GM12878 (cell line): Measurements from ENCODE around the gene PREP. TPM values are rescaled to one million over a fixed set of nuclear protein-coding genes. Genes with fewer than 3 reads are reported as not detected.

ENCODE experiments used
- ATAC-seq: fragments of 200-7000 bp; cut with Tn5 transposase; 3 replicates; pipeline ENCODE4 v1.9.1; 2020; ENCODE audit warnings: mild to moderate bottlenecking, moderate library complexity
- BruUV-seq: library from RNA; stranded (reverse); fragments of 400-500 nt; replicated peaks from 2 replicates; lab custom pipeline; 2021; lab: Mats Ljungman, UMichigan
- CTCF ChIA-PET: fragments of 300-600 bp; sonication (Branson Sonifier 250); formaldehyde crosslinking; extraction: SDS; loops from one replicate; lab custom pipeline; 2021; ENCODE audit warnings: inconsistent platforms; lab: Yijun Ruan, JAX
- POLR2A ChIA-PET: fragments of 350-600 bp; formaldehyde crosslinking; extraction: SDS; loops from one replicate; lab custom pipeline; 2021; ENCODE audit warnings: inconsistent platforms; lab: Charles Lee
- RAD21 ChIA-PET: fragments of 300-600 bp; sonication (Branson Sonifier 250); formaldehyde crosslinking; loops from one replicate; lab custom pipeline; 2023; ENCODE audit warnings: antibody characterized with exemption; ENCODE audit not compliant: unreplicated experiment; lab: Charles Lee
- SMC1A ChIA-PET: fragments of 300-600 bp; sonication (Branson Sonifier 250); formaldehyde crosslinking; loops from one replicate; lab custom pipeline; 2023; ENCODE audit not compliant: unreplicated experiment, uncharacterized antibody; lab: Charles Lee
- DNase-seq: peaks from one replicate; pipeline ENCODE4 v3.0.0-alpha.2; 2011; ENCODE audit warnings: low read depth, low spot score
- FAIRE-seq: peaks from 3 replicates; lab custom pipeline; 2011; peaks lifted over from hg19 to GRCh38; lab: Jason Lieb, UNC
- H2AFZ ChIP-seq: 2 replicates; pipeline ENCODE4 v1.6.0; 2011; ENCODE audit warnings: low read depth, low read length, control low read depth; ENCODE audit not compliant: control insufficient read depth
- H3K27ac ChIP-seq: 2 replicates; pipeline ENCODE4 v1.5.1; 2011; ENCODE audit warnings: control low read depth; ENCODE audit not compliant: control insufficient read depth, insufficient read depth
- H3K27me3 ChIP-seq, 2 experiments: replicated peaks in 1 of 2; 2 replicates each; pipeline versions ENCODE4 v1.6.0 to v1.6.1; 2011; ENCODE audit warnings: low read length in 1 of 2; ENCODE audit not compliant: control insufficient read depth in 2 of 2, insufficient read depth in 2 of 2
- H3K36me3 ChIP-seq, 2 experiments: 2 replicates each; pipeline ENCODE4 v1.5.1; 2011; ENCODE audit warnings: low read length in 1 of 2; ENCODE audit not compliant: control insufficient read depth in 2 of 2, insufficient read depth in 2 of 2
- H3K4me1 ChIP-seq: 2 replicates; pipeline ENCODE4 v1.6.1; 2011; ENCODE audit warnings: mild to moderate bottlenecking, low read length, moderate library complexity, mixed read lengths; ENCODE audit not compliant: control insufficient read depth, insufficient read depth
- H3K4me2 ChIP-seq: 2 replicates; pipeline ENCODE4 v1.6.0; 2011; ENCODE audit warnings: control low read depth; ENCODE audit not compliant: control insufficient read depth, insufficient read depth
- H3K4me3 ChIP-seq: fragments of 200-600 bp; sonication (generic); 2 replicates; pipeline ENCODE4 v1.5.1; 2016
- H3K79me2 ChIP-seq: 2 replicates; pipeline ENCODE4 v1.6.0; 2011; ENCODE audit warnings: low read length; ENCODE audit not compliant: control insufficient read depth, insufficient read depth
- H3K9ac ChIP-seq: 2 replicates; pipeline ENCODE4 v1.8.0; 2011; ENCODE audit warnings: low read length, control low read depth, mixed read lengths; ENCODE audit not compliant: control insufficient read depth, insufficient read depth
- H3K9me3 ChIP-seq: replicated peaks from 3 replicates; pipeline ENCODE4 v1.5.1; 2011; ENCODE audit warnings: mild to moderate bottlenecking, low read length; ENCODE audit not compliant: control insufficient read depth, insufficient read depth
- H4K20me1 ChIP-seq: 2 replicates; pipeline ENCODE4 v1.6.0; 2011; ENCODE audit not compliant: control insufficient read depth, insufficient read depth
- EGR1 ChIP-seq, 2 experiments: IDR thresholded peaks; 1 replicate in 1 of 2; 2 replicates in 1 of 2; pipeline ENCODE4 v1.6.1; 2011 to 2012; ENCODE audit warnings: low read depth in 2 of 2, low read length in 2 of 2, borderline replicate concordance in 1 of 2, mild to moderate bottlenecking in 1 of 2, moderate library complexity in 1 of 2
- FOS ChIP-seq: IDR thresholded peaks from 3 replicates; pipeline ENCODE4 v1.6.1; 2011; ENCODE audit warnings: borderline replicate concordance; ENCODE audit not compliant: insufficient read length; ENCODE audit errors: extremely low read depth
- MEF2B ChIP-seq: fragments of 450-650 bp; IDR thresholded peaks from 2 replicates; pipeline ENCODE4 v1.6.1; 2018; ENCODE audit warnings: mild to moderate bottlenecking, moderate library complexity; ENCODE audit not compliant: partially characterized antibody, poor library complexity, severe bottlenecking
- RUNX3 ChIP-seq: IDR thresholded peaks from 2 replicates; pipeline ENCODE4 v1.6.1; 2012; ENCODE audit warnings: low read length, inconsistent platforms
- SPI1 ChIP-seq: IDR thresholded peaks from 2 replicates; pipeline ENCODE4 v1.6.1; 2011; ENCODE audit warnings: low read depth, mild to moderate bottlenecking, low read length, moderate library complexity, borderline replicate concordance; ENCODE audit not compliant: insufficient read depth
- SUPT20H ChIP-seq: IDR thresholded peaks from 2 replicates; pipeline ENCODE4 v1.6.1; 2011; ENCODE audit warnings: low read depth, mild to moderate bottlenecking, low read length, moderate library complexity, borderline replicate concordance; ENCODE audit not compliant: control insufficient read depth
- TARDBP ChIP-seq: IDR thresholded peaks from 2 replicates; pipeline ENCODE4 v1.6.1; 2016; ENCODE audit warnings: borderline replicate concordance
- TCF3 ChIP-seq: IDR thresholded peaks from 2 replicates; pipeline ENCODE4 v1.6.1; 2012; ENCODE audit warnings: low read depth, mild to moderate bottlenecking, low read length, borderline replicate concordance; ENCODE audit not compliant: insufficient read depth
- WGBS: methylation state at CpG from one replicate; pipeline ENCODE4 v1.1.6; 2016; ENCODE audit warnings: low lambda C conversion rate; ENCODE audit not compliant: insufficient replicate concordance, insufficient coverage; ENCODE audit errors: missing lambda C conversion rate; 5-methylcytosine and 5-hydroxymethylcytosine counted together
- in situ Hi-C: fragments of 300-500 bp; cut with MboI; formaldehyde crosslinking; loops from 9 replicates; pipeline ENCODE4 v1.14.3; 2018; ENCODE audit warnings: mixed read lengths
- intact Hi-C: fragments of 100-400 bp; cut with micrococcal nuclease; formaldehyde crosslinking; loops from one replicate; pipeline ENCODE4 v1.14.2; 2022; ENCODE audit not compliant: unreplicated experiment
- polyA plus RNA-seq, 11 experiments: library from polyadenylated mRNA; depleted of rRNA in 4 of 11; unstranded in 6 of 11; stranded (reverse) in 5 of 11; fragments of >200 nt; fragmentation: Nextera tagmentation in 4 of 11; fragmentation: Illumina TruSeq in 1 of 11; extraction: Ambion mirVana in 4 of 11; extraction: Trizol in 1 of 11; gene quantifications; 1 replicate in 1 of 11; 2 replicates in 10 of 11; pipeline versions ENCODE4 v1.2.1 to v1.2.3, GENCODE V29; 2011 to 2016; ENCODE audit warnings: inconsistent platforms in 2 of 11, missing spikeins in 2 of 11, low read depth in 1 of 11
- total RNA-seq, 4 experiments: library from RNA; depleted of rRNA in 3 of 4; stranded (reverse); fragments of >200 nt in 3 of 4; fragmentation: Illumina TruSeq in 1 of 4; extraction: Trizol in 1 of 4; gene quantifications; 2 replicates each; pipeline versions ENCODE4 v1.2.1 to v1.2.3, GENCODE V29; 2013 to 2021

PREP gene
- total and polyA plus RNA-seq, 10 of the 15 experiments (the other 5 are each of a cell fraction or from before 2014, with no cell fraction given) = 6.5 to 33.6 (median 18.1) TPM

DNA sequence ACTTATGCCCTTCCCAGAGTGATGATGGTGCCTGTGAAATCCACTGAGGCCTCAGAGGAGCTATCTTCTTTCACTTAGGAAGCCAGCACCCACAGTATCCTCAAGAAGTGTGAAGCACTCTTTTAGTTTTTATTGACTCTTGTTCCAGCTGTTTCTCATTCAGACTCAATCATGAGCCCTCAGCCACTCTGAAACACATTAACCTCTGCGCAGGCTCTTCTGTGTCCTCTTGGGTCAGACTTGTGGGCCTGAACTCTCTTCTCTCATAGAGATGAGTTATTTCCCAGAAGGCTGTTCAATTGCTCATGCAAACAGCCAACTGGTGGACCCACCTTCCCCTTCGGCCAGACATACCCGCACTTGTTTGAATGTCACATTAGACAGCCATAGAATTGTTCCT lies 27.8 kb upstream of the PREP start:
- ChIA-PET CTCF (interaction anchor here (0.6 to 6.8 kb wide), 42 partner anchors 8 to 1179 kb away, joined by 3 to 118 read pairs (median 6); partner anchors contain the start of gene PRDM1), RAD21 (interaction anchor here (0.6 to 5.1 kb wide), 29 partner anchors 15 to 1081 kb away, joined by 3 to 102 read pairs (median 8); partner anchors contain the start of gene PRDM1)
- intact Hi-C loops = loop anchor here (1.0 to 10.0 kb wide), 7 partner anchors 53 to 872 kb away; no protein-coding TSS in a partner anchor
- Histone ChIP-seq H3K4me3 (no peak overlapping the region), H3K36me3 (no peaks in the 10 kb centered on the region), H3K27ac (no peak overlapping the region), H3K9ac (no peak overlapping the region)
- WGBS = 96% methylated on average over 3 of the region's 3 CpGs
- in situ Hi-C loops = loop anchor here (10.0 kb wide), 1 partner anchor 664 kb away; no protein-coding TSS in a partner anchor
- TF ChIP-seq TCF3 (no peak), SPI1 (no peak), EGR1 (IDR thresholded peaks at IDR 0.05; ENCODE audit: borderline replicate concordance in 1 of 2, low read depth in 2 of 2, low read length in 2 of 2) (no peak), RUNX3 (no peak), FOS (no peak), TARDBP (no peak), SUPT20H (no peak), MEF2B (no peak)
- TF ChIP-seq, all 136 proteins: peak for 0
- Histone ChIP-seq H3K4me1 (peaks cover 3% of the 10 kb centered on the region), H3K4me2 (no peak overlapping the region), H2AFZ (no peak overlapping the region), H3K27me3 (no peaks in the 10 kb centered on the region), H3K9me3 (no peaks in the 10 kb centered on the region; the same call in 2 of the 3 replicates), H4K20me1 (no peaks in the 10 kb centered on the region), H3K79me2 (no peaks in the 10 kb centered on the region)
- POLR2A ChIA-PET = interaction anchor here (1.4 kb wide), 1 partner anchor 23 kb away, joined by 4 read pairs; no protein-coding TSS in a partner anchor
- DNase-seq = no peak
- no peak for ATAC-seq
- BruUV-seq = no TSS peak
- SMC1A ChIA-PET = interaction anchor here (0.9 to 6.7 kb wide), 45 partner anchors 9 to 1011 kb away, joined by 3 to 134 read pairs (median 6); partner anchors contain the start of gene PRDM1
- no peak for FAIRE-seq
